K562 (cell line): ENCODE results near the gene PRKAR2B. TPM values are rescaled to one million over a fixed set of nuclear protein-coding genes. Genes with fewer than 3 reads are reported as not detected.

Experiments used
- ATF1 ChIP-seq, 2 experiments: fragments of 450-650 bp in 1 of 2; IDR thresholded peaks; 2 replicates each; pipeline ENCODE4 v1.6.1; 2016; ENCODE audit warnings: missing compliant biosample characterization in 1 of 2, missing genetic modification characterization in 1 of 2
- BHLHE40 ChIP-seq: IDR thresholded peaks from 2 replicates; pipeline ENCODE4 v1.6.1; 2011; ENCODE audit warnings: low read length, improper control_type of control experiment
- EZH2 ChIP-seq: IDR thresholded peaks from 2 replicates; pipeline ENCODE4 v1.6.1; 2012; ENCODE audit warnings: low read depth, mild to moderate bottlenecking, inconsistent platforms, low read length, borderline replicate concordance
- JUNB ChIP-seq: fragments of 450-650 bp; formaldehyde crosslinking; conservative IDR thresholded peaks from 2 replicates; pipeline ENCODE4 v1.4.0; 2020; ENCODE audit warnings: mild to moderate bottlenecking
- NEUROD1 ChIP-seq: fragments of 150-350 bp; IDR thresholded peaks from 2 replicates; pipeline ENCODE4 v1.6.1; 2014; ENCODE audit warnings: borderline replicate concordance, low read length, low read depth; ENCODE audit not compliant: partially characterized antibody
- NFATC3 ChIP-seq: fragments of 450-650 bp; IDR thresholded peaks from 2 replicates; pipeline ENCODE4 v1.6.1; 2017; ENCODE audit warnings: mild to moderate bottlenecking
- RBBP5 ChIP-seq: fragments of 200-600 bp; sonication (generic); IDR thresholded peaks from 2 replicates; pipeline ENCODE4 v1.6.1; 2012; ENCODE audit warnings: borderline replicate concordance, mild to moderate bottlenecking, low read length, control low read depth, inconsistent platforms; ENCODE audit not compliant: insufficient read depth, poor library complexity, severe bottlenecking
- TCF3 ChIP-seq: sonication (generic); formaldehyde crosslinking; IDR thresholded peaks from 2 replicates; pipeline ENCODE4 v1.4.0; 2020; ENCODE audit warnings: mild to moderate bottlenecking, missing genetic modification reagents
- TEAD2 ChIP-seq: fragments of 450-650 bp; IDR thresholded peaks from 2 replicates; pipeline ENCODE4 v1.6.1; 2016; ENCODE audit warnings: missing genetic modification characterization, control low read depth, missing compliant biosample characterization
- ZNF124 ChIP-seq: sonication (generic); formaldehyde crosslinking; IDR thresholded peaks from 2 replicates; pipeline ENCODE4 v1.8.1; 2022; ENCODE audit warnings: missing genetic modification reagents
- ZNF133 ChIP-seq: fragments of 250-450 bp; sonication (Bioruptor Pico); IDR thresholded peaks from 2 replicates; pipeline ENCODE4 v1.4.0; 2020; ENCODE audit warnings: mild to moderate bottlenecking
- ZNF316 ChIP-seq: fragments of 450-650 bp; IDR thresholded peaks from 2 replicates; pipeline ENCODE4 v1.6.1; 2016
- ZNF79 ChIP-seq: fragments of 250-450 bp; sonication (Bioruptor Pico); IDR thresholded peaks from 2 replicates; pipeline ENCODE4 v1.4.0; 2020; ENCODE audit warnings: low read depth, mild to moderate bottlenecking, moderate library complexity
- polyA plus RNA-seq, 8 experiments: library from polyadenylated mRNA; depleted of rRNA in 4 of 8; stranded (reverse) in 5 of 8; unstranded in 3 of 8; fragments of >200 nt; fragmentation: Nextera tagmentation in 2 of 8; fragmentation: Illumina TruSeq in 1 of 8; extraction: Ambion mirVana in 2 of 8; extraction: Trizol in 1 of 8; gene quantifications; 2 replicates each; pipeline versions ENCODE4 v1.2.1 to v1.2.3, GENCODE V29; 2011 to 2014; ENCODE audit warnings: inconsistent platforms in 1 of 8, missing spikeins in 1 of 8
- total RNA-seq, 7 experiments: library from RNA; depleted of rRNA in 6 of 7; stranded (reverse); fragments of >200 nt in 6 of 7; fragmentation: Illumina TruSeq in 2 of 7; extraction: Trizol in 2 of 7; gene quantifications; 2 replicates each; pipeline versions ENCODE4 v1.2.1 to v1.2.3, GENCODE V29; 2011 to 2021; ENCODE audit warnings: low replicate concordance in 1 of 7
- TF ChIP-seq, protein P1 (sequence below): sonication (generic); formaldehyde crosslinking; IDR thresholded peaks from 2 replicates; pipeline ENCODE4 v1.8.1; 2023; ENCODE audit warnings: mild to moderate bottlenecking, missing genetic modification reagents
- TF ChIP-seq, protein P2 (sequence below), 3 experiments: fragments of 200-800 bp in 1 of 3; sonication (Bioruptor generic) in 1 of 3; sonication (generic) in 1 of 3; formaldehyde crosslinking in 1 of 3; IDR thresholded peaks; 2 replicates each; pipeline versions ENCODE4 v1.6.1 to v1.8.0; 2016 to 2022; ENCODE audit warnings: mild to moderate bottlenecking in 2 of 3, missing compliant biosample characterization in 2 of 3, missing genetic modification characterization in 2 of 3, missing genetic modification reagents in 1 of 3
- TF ChIP-seq, protein P3 (sequence below): fragments of 250-450 bp; sonication (Bioruptor Pico); IDR thresholded peaks from 2 replicates; pipeline ENCODE4 v1.5.0; 2022; ENCODE audit warnings: mild to moderate bottlenecking
- TF ChIP-seq, protein P4 (sequence below), 2 experiments: fragments of 150-350 bp in 1 of 2; IDR thresholded peaks; 2 replicates each; pipeline ENCODE4 v1.6.1; 2012 to 2016; ENCODE audit warnings: low read depth in 2 of 2, low read length in 2 of 2, mild to moderate bottlenecking in 1 of 2, moderate library complexity in 1 of 2

PRKAR2B gene
- total and polyA plus RNA-seq, 9 of the 15 experiments (the other 6 are each of a cell fraction or from before 2014, with no cell fraction given): 59.0 to 173 (median 129) TPM

GRCh38 chr7:107147464-107148393, 103.2 kb downstream of the PRKAR2B start (continued):
- TF ChIP-seq, protein P1, sequence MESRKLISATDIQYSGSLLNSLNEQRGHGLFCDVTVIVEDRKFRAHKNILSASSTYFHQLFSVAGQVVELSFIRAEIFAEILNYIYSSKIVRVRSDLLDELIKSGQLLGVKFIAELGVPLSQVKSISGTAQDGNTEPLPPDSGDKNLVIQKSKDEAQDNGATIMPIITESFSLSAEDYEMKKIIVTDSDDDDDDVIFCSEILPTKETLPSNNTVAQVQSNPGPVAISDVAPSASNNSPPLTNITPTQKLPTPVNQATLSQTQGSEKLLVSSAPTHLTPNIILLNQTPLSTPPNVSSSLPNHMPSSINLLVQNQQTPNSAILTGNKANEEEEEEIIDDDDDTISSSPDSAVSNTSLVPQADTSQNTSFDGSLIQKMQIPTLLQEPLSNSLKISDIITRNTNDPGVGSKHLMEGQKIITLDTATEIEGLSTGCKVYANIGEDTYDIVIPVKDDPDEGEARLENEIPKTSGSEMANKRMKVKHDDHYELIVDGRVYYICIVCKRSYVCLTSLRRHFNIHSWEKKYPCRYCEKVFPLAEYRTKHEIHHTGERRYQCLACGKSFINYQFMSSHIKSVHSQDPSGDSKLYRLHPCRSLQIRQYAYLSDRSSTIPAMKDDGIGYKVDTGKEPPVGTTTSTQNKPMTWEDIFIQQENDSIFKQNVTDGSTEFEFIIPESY (CRISPR knock-in tag): no peak
- TF ChIP-seq NFATC3 (no peak), ZNF124 (no peak), NEUROD1 (no peak), BHLHE40 (no peak), JUNB (no peak), ZNF316 (peak; percentile 81), ZNF79 (CRISPR knock-in tag) (no peak), ATF1 (CRISPR knock-in tag; IDR thresholded peaks at IDR 0.05) (no peak), ATF1 (tag; IDR thresholded peaks at IDR 0.05) (no peak; the same call in 1 of the 2 replicates), EZH2 (no peak), TEAD2 (tag) (no peak), ZNF133 (CRISPR knock-in tag) (no peak), TCF3 (no peak), RBBP5 (no peak)
- TF ChIP-seq, protein P2, sequence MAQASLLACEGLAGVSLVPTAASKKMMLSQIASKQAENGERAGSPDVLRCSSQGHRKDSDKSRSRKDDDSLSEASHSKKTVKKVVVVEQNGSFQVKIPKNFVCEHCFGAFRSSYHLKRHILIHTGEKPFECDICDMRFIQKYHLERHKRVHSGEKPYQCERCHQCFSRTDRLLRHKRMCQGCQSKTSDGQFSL (CRISPR knock-in tag; IDR thresholded peaks at IDR 0.05): no peak
- TF ChIP-seq, protein P2 (tag; IDR thresholded peaks at IDR 0.05): no peak
- TF ChIP-seq, protein P3, sequence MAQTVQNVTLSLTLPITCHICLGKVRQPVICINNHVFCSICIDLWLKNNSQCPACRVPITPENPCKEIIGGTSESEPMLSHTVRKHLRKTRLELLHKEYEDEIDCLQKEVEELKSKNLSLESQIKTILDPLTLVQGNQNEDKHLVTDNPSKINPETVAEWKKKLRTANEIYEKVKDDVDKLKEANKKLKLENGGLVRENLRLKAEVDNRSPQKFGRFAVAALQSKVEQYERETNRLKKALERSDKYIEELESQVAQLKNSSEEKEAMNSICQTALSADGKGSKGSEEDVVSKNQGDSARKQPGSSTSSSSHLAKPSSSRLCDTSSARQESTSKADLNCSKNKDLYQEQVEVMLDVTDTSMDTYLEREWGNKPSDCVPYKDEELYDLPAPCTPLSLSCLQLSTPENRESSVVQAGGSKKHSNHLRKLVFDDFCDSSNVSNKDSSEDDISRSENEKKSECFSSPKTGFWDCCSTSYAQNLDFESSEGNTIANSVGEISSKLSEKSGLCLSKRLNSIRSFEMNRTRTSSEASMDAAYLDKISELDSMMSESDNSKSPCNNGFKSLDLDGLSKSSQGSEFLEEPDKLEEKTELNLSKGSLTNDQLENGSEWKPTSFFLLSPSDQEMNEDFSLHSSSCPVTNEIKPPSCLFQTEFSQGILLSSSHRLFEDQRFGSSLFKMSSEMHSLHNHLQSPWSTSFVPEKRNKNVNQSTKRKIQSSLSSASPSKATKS (CRISPR knock-in tag): no peak
- TF ChIP-seq, protein P4, sequence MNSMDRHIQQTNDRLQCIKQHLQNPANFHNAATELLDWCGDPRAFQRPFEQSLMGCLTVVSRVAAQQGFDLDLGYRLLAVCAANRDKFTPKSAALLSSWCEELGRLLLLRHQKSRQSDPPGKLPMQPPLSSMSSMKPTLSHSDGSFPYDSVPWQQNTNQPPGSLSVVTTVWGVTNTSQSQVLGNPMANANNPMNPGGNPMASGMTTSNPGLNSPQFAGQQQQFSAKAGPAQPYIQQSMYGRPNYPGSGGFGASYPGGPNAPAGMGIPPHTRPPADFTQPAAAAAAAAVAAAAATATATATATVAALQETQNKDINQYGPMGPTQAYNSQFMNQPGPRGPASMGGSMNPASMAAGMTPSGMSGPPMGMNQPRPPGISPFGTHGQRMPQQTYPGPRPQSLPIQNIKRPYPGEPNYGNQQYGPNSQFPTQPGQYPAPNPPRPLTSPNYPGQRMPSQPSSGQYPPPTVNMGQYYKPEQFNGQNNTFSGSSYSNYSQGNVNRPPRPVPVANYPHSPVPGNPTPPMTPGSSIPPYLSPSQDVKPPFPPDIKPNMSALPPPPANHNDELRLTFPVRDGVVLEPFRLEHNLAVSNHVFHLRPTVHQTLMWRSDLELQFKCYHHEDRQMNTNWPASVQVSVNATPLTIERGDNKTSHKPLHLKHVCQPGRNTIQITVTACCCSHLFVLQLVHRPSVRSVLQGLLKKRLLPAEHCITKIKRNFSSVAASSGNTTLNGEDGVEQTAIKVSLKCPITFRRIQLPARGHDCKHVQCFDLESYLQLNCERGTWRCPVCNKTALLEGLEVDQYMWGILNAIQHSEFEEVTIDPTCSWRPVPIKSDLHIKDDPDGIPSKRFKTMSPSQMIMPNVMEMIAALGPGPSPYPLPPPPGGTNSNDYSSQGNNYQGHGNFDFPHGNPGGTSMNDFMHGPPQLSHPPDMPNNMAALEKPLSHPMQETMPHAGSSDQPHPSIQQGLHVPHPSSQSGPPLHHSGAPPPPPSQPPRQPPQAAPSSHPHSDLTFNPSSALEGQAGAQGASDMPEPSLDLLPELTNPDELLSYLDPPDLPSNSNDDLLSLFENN (IDR thresholded peaks at IDR 0.05; ENCODE audit: low read depth in 2 of 2, low read length in 2 of 2): no peak
